GM18951 (cell line): ENCODE data around the gene SDK2.
"Not testable (repeated sequence)": the region's sequence is repeated elsewhere in the genome, so short reads cannot be mapped to it uniquely, and the experiment has no call there.

ENCODE experiments used
- POLR2A ChIP-seq: IDR thresholded peaks from 4 replicates; pipeline ENCODE4 v1.6.1; 2011; ENCODE audit warnings: mild to moderate bottlenecking; ENCODE audit not compliant: insufficient read length, insufficient read depth; ENCODE audit errors: extremely low read depth
- in situ Hi-C: fragments of 300-500 bp; cut with MboI; formaldehyde crosslinking; loops from one replicate; pipeline ENCODE4 v1.12.0; 2022; ENCODE audit warnings: low sequenced_read_pairs, mixed read lengths, inconsistent platforms; ENCODE audit not compliant: unreplicated experiment

Gene SDK2

DNA sequence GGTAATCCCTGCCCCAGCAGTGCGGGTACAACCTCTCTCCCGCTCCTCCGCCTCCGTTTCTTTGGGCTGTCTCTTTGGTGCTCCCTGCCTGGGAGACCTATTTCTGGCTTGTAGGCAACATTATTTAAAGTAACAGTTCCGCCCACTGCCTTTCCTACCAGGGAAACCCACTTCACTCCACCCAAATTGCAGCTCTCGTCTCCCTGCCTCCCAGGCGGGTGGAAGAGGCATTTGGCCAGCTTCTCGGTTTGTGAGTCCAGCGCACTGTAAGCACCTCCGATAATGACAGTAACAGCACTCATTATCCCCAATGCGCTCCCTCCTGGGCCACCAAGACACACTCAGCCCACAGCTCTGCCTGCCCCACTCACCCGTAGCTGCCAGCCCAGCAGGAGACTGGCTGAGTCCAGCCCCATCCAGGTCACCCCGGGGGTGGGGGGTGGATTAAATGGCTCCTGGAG is 167.3 kb downstream of the SDK2 start:
- no peak for TF ChIP-seq POLR2A
- in situ Hi-C loops, result no loop called here

- no peak for TF ChIP-seq POLR2A
- in situ Hi-C loops, result no loop called here
Observed at GRCh38 chr17:73474370-73474988, 169.8 kb downstream of the SDK2 start.

DNA sequence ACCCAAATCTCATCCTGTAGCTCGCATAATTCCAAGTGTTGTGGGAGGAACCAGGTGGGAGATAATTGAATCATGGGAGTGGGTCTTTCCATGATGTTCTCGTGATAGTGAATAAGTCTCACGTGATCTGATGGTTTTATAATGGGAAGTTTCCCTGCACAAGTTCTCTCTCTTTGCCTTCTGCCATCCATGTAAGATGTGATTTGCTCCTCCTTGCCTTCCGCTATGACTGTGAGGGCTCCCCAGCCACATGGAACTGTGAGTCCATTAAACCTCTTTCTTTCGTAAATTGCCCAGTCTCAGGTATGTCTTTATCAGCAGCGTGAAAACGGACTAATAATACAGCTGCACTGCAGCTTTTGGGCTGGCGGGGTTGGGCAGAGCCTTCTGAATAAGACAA is 171.5 kb downstream of the SDK2 start:
- in situ Hi-C loops, result not testable (repeated sequence)

- no peak for TF ChIP-seq POLR2A
- in situ Hi-C loops, result no loop called here
Observed at GRCh38 chr17:73471924-73472323, 172.3 kb downstream of the SDK2 start.

- in situ Hi-C loops, result no loop called here
- no peak for TF ChIP-seq POLR2A
Observed at GRCh38 chr17:73470316-73470826, 173.9 kb downstream of the SDK2 start.

DNA sequence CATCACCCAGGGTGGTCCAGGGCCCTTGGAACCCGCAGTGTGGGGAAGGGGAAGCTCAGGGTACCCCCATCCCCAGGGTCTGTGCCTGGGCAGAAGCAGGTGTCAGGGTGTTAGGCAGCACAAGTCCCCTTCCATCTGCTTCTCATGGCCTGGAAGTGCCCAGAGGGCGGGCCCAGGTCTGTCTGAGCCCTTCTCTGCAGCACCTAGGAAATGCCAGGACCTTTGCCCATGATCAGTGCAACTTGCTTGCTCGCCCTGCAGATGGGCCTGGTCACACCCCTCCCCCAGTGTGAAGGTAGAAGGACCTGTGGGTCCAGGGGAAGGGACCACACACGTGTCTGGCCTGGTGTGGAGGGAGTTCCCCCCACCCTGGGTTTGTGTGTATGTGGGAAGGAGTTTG is 174.9 kb downstream of the SDK2 start:
- in situ Hi-C loops, result no loop called here
- TF ChIP-seq POLR2A, result no peak

DNA sequence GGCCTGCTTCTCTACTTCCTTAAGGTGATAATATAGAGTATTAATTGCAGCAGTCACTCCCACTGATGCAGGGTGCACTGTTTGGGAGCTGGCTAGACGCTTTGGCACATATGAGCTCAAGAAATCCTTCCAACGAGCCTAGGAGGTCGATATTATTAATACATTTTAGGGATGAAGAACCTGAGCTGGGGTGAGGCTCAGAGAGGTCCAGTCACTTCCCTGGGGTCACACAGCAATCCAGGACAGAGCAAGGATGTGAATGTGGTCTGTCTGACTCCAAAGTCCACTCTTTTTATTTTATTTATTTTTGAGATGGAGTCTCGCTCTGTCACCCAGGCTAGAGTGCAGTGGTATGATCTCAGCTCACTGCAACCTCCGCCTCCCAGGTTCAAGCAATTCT is 176.0 kb downstream of the SDK2 start:
- TF ChIP-seq POLR2A, result no peak
- in situ Hi-C loops, result no loop called here

DNA sequence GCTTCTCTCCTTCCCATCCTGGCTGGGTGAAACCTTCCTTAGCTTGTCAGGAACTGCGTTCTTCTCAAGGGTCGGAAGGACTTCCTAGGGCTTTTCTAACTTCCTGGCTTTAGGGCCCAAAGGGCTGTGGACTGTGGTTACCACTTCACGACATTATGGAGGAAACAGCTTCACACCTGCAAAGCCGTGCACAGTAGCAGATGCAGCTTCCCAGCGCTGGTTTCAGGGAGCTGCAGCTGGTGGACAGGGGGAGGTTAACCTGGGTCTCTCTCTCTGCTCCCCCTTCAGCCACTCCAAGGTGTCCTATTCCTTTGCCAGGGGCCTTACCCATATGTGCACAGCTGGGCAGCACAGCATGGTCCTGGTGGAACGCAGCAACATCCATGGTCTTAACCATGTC is 176.6 kb downstream of the SDK2 start:
- in situ Hi-C loops, result no loop called here
- no peak for TF ChIP-seq POLR2A

GRCh38 chr17:73466704-73467433 is 177.4 kb downstream of the SDK2 start:
- no peak for TF ChIP-seq POLR2A
- in situ Hi-C loops, result no loop called here

DNA sequence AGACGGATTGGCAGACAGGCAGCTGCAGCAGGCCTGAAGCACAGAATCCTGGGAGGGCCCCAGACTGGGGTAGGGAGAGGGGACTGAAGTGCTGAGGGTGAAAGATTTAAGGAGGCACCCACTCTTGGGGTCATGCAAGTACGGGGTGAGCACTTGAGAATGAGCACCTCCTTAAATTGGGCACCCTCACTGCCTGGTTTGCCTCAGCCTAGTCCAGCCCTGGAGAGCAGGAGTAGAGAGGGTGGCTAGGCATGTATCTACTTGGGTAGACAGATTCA is 178.4 kb downstream of the SDK2 start:
- no peak for TF ChIP-seq POLR2A

DNA sequence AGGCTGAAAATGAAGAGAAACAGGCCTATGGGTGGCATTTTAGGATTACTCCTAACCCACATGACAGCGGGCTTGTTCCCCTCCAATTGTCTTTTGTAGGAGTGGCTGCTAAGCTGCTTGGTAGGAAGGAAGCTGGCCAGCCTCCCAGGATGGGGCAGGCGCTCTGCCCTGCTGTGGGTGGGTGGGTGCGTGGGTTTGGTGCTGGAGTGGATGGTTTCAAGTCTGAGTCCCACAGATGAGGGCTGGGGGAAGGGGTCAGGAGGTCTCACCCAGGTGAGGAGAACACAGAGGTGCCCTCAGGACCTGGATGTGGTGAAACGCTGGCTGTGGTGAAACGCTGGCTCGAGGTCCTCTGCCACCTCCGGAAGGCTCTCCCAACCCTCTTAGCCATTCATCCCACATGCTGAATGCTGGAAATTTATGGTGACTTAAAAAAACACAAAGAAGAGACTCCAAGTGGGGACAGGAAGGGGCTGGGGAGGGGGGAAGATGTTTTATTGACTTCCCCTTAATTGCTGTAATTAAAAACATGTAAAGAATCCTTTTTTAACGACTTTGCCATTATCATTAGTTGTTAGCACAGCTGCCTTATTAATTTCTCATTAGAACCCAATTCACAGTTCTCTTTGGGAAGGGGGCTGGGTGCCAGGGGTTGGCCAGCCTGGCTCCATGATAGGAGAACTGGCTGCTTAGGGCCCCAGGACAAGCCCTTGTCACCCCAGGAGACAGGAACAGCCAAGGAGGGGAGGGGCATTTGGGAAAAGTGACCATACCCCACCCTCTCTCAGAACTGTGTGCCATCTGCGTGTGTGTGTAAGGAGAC is 178.9 kb downstream of the SDK2 start:
- in situ Hi-C loops, result no loop called here
- no peak for TF ChIP-seq POLR2A

More for the DNA sequence above, 178.4 kb downstream of the SDK2 start:
- in situ Hi-C loops, result no loop called here

GRCh38 chr17:73464447-73464846 is 179.8 kb downstream of the SDK2 start:
- in situ Hi-C loops, result no loop called here
- TF ChIP-seq POLR2A, result no peak

DNA sequence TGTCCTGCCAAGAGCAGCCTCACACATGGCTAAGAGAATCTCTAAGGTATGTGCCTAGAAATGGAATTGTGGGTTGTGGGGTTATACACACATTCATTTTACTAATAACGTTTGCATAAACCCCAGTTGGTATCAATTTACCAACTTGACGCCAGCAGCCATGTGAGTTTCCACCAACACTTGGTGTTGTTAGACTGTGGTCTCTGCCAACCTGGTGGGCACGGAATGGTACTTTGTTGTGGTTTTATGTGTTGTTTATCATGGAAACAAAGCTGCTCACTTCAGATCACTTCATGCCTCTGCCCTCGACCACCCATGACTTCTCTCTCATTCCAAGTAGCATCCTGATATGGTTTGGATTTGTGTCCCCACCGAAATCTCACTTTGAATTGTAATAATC is 180.4 kb downstream of the SDK2 start:
- no peak for TF ChIP-seq POLR2A
- in situ Hi-C loops, result no loop called here

GRCh38 chr17:73462823-73463222 is 181.4 kb downstream of the SDK2 start:
- in situ Hi-C loops, result no loop called here
- TF ChIP-seq POLR2A, result no peak
